ENCODE measurements around the gene PRR12.
"Not testable (repeated sequence)": the region's sequence is repeated elsewhere in the genome, so short reads cannot be mapped to it uniquely, and the experiment has no call there.

The PRR12 gene

GRCh38 chr19:49616532-49616931 is 25.6 kb downstream of the PRR12 start:
- no peak for DNase-seq (ENCODE audit: low read depth)

- DNase-seq (ENCODE audit: low read depth) = no peak
Observed at GRCh38 chr19:49616945-49617344, 26.0 kb downstream of the PRR12 start.

DNA sequence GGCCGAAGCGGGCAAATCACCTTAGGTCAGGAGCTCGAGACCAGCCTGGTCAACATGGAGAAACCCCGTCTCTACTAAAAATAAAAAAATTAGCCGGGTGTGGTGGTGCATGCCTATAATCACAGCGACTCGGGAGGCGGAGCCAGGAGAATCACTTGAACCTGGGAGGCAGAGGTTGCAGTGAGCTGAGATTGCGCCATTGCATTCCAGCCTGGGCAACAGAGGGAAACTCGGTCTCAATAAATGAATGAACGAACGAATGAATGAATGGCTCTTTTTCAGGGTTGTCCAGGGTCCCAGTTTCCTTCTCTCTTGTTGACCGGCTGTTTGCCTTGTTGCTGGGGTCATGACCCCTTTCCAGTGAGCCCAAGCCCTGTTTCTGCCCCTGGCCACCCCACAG is 26.9 kb downstream of the PRR12 start:
- DNase-seq (ENCODE audit: low read depth) = not testable (repeated sequence)

DNA sequence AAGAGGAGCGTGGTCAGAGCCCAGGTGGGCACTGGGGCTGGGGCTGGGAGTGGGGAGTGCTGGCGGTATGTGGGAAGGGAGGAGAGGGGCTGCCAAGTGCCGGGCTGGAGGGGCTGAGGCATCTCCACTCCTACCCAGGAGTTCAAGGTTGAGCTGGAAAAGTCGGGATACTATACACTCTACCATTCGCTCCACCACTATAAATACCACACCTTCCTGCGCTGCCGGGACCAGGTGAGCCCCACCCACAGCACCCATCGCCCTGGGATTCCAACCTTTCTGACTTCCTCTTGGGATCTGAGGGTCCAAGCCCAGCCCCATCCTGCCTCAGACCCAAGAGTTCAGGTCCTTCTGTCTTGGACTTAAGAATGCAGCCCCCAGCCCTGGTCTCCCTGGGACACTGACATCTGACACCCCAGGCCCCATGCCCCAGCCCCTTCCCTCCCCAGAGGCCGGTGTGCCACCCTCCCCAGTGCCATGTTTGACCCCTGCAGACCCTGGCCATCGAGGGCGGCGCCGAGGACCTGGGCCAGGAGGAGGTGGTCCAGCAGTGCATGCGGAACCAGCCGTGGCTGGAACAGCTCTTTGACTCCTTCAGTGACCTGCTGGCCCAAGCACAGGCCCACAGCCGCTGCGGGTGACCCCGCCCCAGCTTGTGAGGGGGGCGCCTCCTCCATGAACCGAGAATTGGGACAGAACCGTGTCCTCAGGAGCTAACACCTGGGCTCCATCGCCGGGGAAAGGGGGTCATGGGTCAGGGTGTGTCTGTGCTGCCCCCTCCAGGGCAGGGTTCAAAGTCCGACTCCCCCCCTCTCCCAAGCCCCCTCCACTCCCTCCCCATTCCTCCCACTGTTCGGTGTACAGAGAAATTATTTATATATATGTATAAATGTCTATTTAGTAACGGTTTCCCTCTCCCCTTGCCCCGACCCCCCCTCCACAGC is 34.3 kb downstream of the PRR12 start:
- DNase-seq (ENCODE audit: low read depth) = no peak

- DNase-seq (ENCODE audit: low read depth) = no peak
Observed at GRCh38 chr19:49626226-49626625, 35.2 kb downstream of the PRR12 start.

DNA sequence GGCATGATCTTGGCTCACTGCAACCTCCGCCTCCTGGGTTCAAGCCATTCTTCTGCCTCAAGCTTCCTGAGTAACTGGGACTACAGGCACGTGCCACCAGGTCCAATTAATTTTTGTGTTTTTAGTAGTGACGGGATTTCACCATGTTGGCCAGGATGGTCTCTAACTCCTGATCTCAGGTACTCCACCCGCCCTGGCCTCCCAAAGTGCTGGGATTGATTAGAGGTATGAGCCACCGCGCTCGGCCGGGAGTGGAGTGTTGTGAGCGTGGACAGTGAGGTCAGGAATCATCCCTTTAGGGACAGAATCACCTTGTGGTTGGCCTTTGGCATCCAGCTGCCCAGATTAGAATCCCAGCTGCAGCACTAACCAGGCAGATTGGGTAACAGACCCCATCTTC is 38.7 kb downstream of the PRR12 start:
- DNase-seq (ENCODE audit: low read depth) = no peak

GRCh38 chr19:49631014-49631588 is 40.1 kb downstream of the PRR12 start:
- no peak for DNase-seq (ENCODE audit: low read depth)

DNA sequence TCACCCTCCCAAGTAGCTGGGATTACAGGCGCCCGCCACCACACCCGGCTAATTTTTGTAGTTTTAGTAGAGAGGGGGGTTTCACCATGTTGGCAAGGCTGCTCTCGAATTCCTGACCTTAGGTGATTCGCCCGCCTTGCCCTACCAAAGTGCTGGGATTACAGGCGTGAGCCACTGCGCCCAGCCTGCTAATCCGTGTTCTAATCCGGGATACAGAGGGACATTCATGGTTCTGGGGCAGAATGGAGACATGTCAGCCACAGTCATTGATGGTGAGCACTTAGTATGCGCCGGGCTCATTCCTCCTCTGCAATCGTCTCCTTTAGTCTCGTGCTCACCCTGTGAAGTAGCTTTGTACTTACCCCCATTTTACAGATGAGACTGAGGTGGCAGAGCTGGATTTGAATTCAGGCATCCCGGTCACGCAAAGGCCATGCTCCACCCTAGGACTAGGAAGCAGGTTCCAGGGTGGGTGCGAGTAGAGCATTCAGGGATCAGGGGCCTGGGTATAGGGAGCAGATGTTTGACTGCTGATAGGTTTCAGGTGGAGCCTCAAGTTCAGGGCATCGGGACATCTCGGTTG is 40.7 kb downstream of the PRR12 start:
- DNase-seq (ENCODE audit: low read depth) = no peak

- no peak for DNase-seq (ENCODE audit: low read depth)
Observed at GRCh38 chr19:49632576-49632975, 41.6 kb downstream of the PRR12 start.

DNA sequence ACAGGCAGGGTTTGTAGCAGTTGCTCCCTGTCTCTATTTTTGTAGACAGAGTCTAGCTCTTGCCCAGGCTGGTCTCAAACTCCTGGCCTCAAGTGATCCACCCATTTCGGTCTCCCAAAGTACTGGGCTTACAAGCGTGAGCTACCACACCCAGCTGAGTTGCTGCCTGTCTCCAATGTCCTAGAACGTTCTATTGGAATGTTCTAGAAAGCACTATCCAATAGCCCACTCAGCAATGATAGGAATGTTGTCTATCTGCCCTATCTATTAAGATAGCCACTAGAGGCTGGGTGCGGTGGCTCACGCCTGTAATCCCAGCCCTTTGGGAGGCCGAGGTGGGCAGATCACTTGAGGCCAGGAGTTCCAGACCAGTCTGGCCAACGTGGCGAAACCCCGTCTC is 42.3 kb downstream of the PRR12 start:
- not testable (repeated sequence) for DNase-seq (ENCODE audit: low read depth)

DNA sequence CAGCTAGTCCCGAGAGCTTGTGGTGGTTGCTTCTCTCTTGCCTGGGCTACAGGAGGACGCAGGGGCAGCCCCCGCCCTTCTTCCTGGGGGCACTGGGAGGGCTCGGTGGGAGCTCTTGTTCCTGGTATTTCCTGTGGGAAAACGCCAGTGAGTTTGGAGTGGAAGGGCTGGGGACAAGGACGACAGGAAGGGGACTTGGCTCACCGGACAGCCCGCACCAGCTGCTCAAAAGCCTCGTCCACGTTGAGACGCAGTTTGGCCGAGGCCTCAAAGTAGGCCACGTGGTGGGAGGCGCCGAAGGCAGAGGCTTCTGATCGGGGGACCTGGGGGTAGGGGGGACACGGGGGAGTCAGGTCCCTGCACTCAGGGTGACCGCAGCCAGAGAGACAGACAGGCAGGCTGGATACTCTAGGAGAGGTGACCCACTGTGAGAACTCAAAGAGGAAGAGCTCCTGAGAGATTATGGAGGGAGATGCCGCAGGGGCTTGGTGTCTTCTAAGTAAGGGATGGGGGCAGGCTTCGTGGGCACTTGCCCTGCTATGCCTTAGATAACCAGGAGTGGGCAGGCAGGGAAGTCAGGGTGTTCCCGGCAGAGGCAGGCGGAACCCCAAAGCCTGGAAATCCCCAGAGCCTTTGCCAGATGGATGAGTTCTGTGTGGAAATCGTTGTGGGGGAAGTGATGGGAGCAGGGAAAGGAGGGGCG is 44.7 kb downstream of the PRR12 start:
- DNase-seq (ENCODE audit: low read depth) = no peak

DNA sequence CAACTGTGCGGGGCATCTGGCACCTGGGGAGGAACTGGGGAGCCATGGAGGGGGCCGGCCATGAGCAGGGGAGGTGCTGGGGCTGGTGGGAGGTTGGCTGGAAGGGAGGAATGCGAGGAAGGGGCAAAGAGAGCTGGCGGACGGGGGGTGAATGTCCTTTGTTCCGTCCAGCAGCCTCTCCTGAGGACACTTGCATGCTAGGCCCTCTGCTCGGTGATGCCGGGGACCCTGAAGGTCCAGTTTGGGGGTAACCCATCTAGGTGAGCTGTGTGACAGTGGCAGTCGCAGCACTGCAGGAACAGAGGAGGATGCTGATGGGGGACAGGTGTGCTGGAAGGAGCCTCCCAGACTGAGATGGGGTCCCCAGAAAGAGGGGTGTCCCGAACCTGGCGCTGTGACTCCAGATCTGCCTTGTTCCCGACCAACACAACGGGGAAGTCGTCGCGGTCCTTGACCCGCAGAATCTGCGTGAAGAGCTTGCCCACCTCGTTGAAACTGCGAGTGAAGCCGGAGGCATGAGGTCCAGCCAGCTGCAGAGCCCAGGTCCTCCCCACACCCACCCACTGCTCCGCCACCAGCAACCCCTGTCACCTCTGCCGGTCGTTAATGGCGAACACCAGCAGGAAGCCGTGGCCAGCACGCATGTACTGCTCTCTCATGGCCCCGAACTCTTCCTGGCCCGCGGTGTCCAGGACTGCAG is 45.4 kb downstream of the PRR12 start:
- no peak for DNase-seq (ENCODE audit: low read depth)

- no peak for DNase-seq (ENCODE audit: low read depth)
Observed at GRCh38 chr19:49637821-49638738, 47.1 kb downstream of the PRR12 start.

- no peak for DNase-seq (ENCODE audit: low read depth)
Observed at GRCh38 chr19:49639401-49640112, 48.6 kb downstream of the PRR12 start.

- DNase-seq (ENCODE audit: low read depth) = peak; percentile 99
Observed at GRCh38 chr19:49640113-49640898, 49.3 kb downstream of the PRR12 start, which contains the start of gene RRAS. Gene RRAS, minus strand, starts transcription at chr19:49640143. Its CDS starts 45 bp downstream, at chr19:49640098.

DNA sequence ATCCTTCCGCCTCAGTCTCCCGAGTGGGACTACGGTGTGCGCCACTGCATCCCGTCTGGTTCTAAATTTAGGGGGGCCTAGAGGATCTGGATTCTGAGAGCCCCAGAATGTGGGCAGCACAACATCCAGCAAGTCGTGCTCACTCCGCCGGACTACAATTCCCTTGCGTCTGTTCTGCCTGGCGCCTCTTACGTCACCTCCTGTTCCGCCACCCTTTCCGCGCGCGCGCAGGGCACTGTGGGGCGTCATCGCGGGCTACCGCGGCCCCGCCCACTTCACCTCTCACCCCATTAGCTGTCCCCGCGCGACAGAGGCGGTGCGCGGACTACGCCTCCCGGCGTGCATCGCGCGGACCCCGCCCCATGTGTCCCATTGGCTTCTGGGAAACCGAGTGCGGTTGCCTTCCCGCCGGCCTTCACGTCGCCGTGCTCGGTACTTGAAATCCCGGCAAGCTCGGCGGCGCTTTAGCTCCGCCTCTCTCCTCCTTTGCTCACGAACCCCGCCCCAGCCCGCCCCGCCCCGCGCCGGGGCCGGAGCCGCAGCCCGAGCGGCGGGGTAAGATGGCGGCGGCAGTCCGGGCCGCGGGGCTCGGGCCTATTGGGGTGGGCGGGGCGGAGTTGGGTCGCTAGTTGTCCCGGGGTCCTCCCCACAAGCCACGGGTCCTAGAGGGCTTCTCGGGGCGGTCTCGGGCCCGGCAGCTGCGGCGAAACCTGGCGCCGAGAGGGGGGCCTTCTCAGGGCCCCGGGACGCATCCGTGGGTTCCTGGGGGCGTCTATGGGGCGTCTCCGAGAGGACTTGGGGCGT is 50.9 kb downstream of the PRR12 start, which contains the start of gene SCAF1:
TSS of gene SCAF1 (plus strand) at position 522 of the 804 bp plus-strand sequence. CDS start 2,818 bp downstream, outside the sequence.
- peak; percentile 97 for DNase-seq (ENCODE audit: low read depth)

DNA sequence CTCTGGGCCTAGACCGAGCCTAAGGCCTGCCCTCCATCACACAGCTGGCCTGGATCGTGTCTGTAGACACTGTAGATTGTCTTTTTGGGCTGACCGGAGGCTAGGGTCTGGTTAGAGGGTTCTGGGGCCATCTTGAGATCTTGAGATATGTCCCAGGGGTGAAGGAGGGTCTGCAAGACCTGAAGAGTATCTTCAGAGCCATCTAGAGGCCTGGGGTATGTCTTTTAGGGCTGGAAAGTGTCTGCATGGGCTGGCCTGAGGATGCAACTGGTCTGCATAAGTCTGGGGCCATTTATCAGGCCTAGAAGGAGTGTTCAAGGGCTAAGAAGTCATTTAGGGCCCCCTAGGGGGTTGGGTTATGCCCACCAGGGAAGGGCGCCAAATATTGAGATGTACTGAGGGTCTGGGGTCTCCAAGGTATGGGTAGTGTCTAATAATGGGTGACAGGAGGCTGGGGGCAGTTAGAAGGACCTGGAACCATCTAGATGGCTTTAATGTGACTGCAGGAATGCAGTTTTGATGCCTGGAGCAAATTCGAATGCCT is 51.6 kb downstream of the PRR12 start:
- DNase-seq (ENCODE audit: low read depth) = no peak

DNA sequence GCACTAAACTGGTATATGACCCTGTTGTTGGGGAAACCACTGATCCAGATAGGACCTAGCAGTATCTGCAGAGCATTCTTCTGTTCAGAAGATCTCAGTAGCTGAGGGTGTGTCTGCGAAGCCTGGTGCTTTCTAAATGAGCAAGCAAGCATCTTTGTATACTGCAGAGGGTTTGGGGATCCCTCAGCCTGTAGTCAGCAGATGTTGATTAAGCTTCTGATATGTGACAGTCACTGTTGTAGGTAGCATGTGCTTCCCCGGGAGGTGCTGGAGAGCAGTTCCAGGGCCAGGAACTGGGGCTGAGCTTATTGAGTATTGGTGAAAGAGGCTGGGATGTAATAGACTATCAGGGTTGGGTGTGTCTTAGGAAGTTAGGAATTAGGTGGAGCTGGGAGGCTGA is 52.5 kb downstream of the PRR12 start:
- DNase-seq (ENCODE audit: low read depth) = no peak

Data from activated T-cell treated with anti-CD3 and anti-CD28 coated beads for 1 hour (primary cell).